H1 (cell line): Measurements from ENCODE around the gene LCE1D. TPM values are rescaled to one million over a fixed set of nuclear protein-coding genes. Genes with fewer than 3 reads are reported as not detected.

Source experiments
- CTCF ChIA-PET: fragments of 300-600 bp; sonication (Branson Sonifier 250); formaldehyde crosslinking; loops from one replicate; lab custom pipeline; 2021; ENCODE audit not compliant: partially characterized antibody; lab: Charles Lee
- POLR2A ChIA-PET: fragments of 300-600 bp; sonication (Branson Sonifier 250); formaldehyde crosslinking; loops from one replicate; lab custom pipeline; 2021; ENCODE audit warnings: inconsistent platforms; ENCODE audit not compliant: partially characterized antibody; lab: Charles Lee
- DNase-seq, 2 experiments: peaks; one replicate each; pipeline versions ENCODE4 v3.0.0 to v3.0.0-alpha.2; 2010 to 2022; ENCODE audit warnings: low spot score in 2 of 2, low read depth in 1 of 2, mixed read lengths in 1 of 2
- FAIRE-seq: peaks from 2 replicates; lab custom pipeline; 2011; peaks lifted over from hg19 to GRCh38; lab: Jason Lieb, UNC
- H2AFZ ChIP-seq: 2 replicates; pipeline ENCODE4 v1.8.1; 2012; ENCODE audit warnings: low read length, inconsistent platforms
- H2AK5ac ChIP-seq: 2 replicates; pipeline ENCODE4 v1.6.1; 2013; ENCODE audit warnings: low read depth, low read length
- H2BK120ac ChIP-seq: replicated peaks from 2 replicates; pipeline ENCODE3; 2013; ENCODE audit warnings: low read depth, low read length, inconsistent platforms
- H2BK12ac ChIP-seq: 2 replicates; pipeline ENCODE4 v1.6.1; 2013; ENCODE audit warnings: low read depth, low read length
- H2BK15ac ChIP-seq: 2 replicates; pipeline ENCODE4 v1.6.1; 2013; ENCODE audit warnings: low read length
- H2BK20ac ChIP-seq: 2 replicates; pipeline ENCODE4 v1.6.1; 2013; ENCODE audit warnings: low read length
- H2BK5ac ChIP-seq: 2 replicates; pipeline ENCODE4 v1.6.1; 2013; ENCODE audit warnings: low read depth, low read length
- H3K14ac ChIP-seq: 2 replicates; pipeline ENCODE4 v1.6.1; 2013; ENCODE audit warnings: inconsistent platforms; ENCODE audit not compliant: insufficient read length
- H3K18ac ChIP-seq: 2 replicates; pipeline ENCODE4 v1.6.1; 2013; ENCODE audit warnings: low read length; ENCODE audit errors: extremely low read depth
- H3K23ac ChIP-seq: 2 replicates; pipeline ENCODE4 v1.6.1; 2013; ENCODE audit warnings: inconsistent platforms; ENCODE audit not compliant: insufficient read length
- H3K23me2 ChIP-seq: 2 replicates; pipeline ENCODE4 v1.6.1; 2013; ENCODE audit warnings: low read depth, low read length
- H3K27ac ChIP-seq: 2 replicates; pipeline ENCODE4 v1.6.1; 2011; ENCODE audit warnings: low read depth, low read length, inconsistent platforms
- H3K27me3 ChIP-seq, 4 experiments: replicated peaks in 1 of 4; 1 replicate in 1 of 4; 2 replicates in 3 of 4; pipeline versions ENCODE4 v1.6.1 to v1.8.1; 2011 to 2013; ENCODE audit warnings: low read length in 3 of 4, mild to moderate bottlenecking in 3 of 4, inconsistent platforms in 2 of 4, mixed read lengths in 2 of 4, moderate library complexity in 1 of 4; ENCODE audit not compliant: control insufficient read depth in 3 of 4, insufficient read depth in 3 of 4; ENCODE audit errors: extremely low read depth in 1 of 4
- H3K36me3 ChIP-seq, 4 experiments: 2 replicates each; pipeline versions ENCODE4 v1.6.1 to v1.8.1; 2011 to 2013; ENCODE audit warnings: mild to moderate bottlenecking in 4 of 4, low read length in 3 of 4, moderate library complexity in 2 of 4, control low read depth in 1 of 4, inconsistent platforms in 1 of 4; ENCODE audit not compliant: insufficient read depth in 4 of 4, control insufficient read depth in 2 of 4
- H3K4ac ChIP-seq: replicated peaks from 2 replicates; pipeline ENCODE3; 2013; ENCODE audit warnings: low read length, low read depth, mixed read lengths, inconsistent platforms; ENCODE audit not compliant: insufficient read length
- H3K4me1 ChIP-seq, 4 experiments: replicated peaks in 1 of 4; 1 replicate in 1 of 4; 2 replicates in 3 of 4; pipeline versions ENCODE4 v1.6.1 to v1.8.1; 2011 to 2013; ENCODE audit warnings: low read length in 3 of 4, inconsistent platforms in 2 of 4, mixed read lengths in 1 of 4; ENCODE audit not compliant: insufficient read depth in 4 of 4, control insufficient read depth in 3 of 4
- H3K4me2 ChIP-seq, 2 experiments: 2 replicates each; pipeline versions ENCODE4 v1.6.1 to v1.8.1; 2011 to 2013; ENCODE audit warnings: low read depth in 2 of 2, low read length in 2 of 2, control low read depth in 1 of 2, inconsistent platforms in 1 of 2, mild to moderate bottlenecking in 1 of 2; ENCODE audit not compliant: insufficient read depth in 1 of 2
- H3K4me3 ChIP-seq, 4 experiments: fragments of 200-600, 300-600 bp in 1 of 4; sonication (generic), shearing (Covaris generic), sonication (Bioruptor Twin) in 1 of 4; 2 replicates each; pipeline versions ENCODE4 v1.5.1 to v1.8.1; 2011 to 2016; ENCODE audit warnings: low read length in 4 of 4, low read depth in 3 of 4, control low read depth in 2 of 4, inconsistent platforms in 2 of 4, mild to moderate bottlenecking in 2 of 4, mixed read lengths in 1 of 4, moderate library complexity in 1 of 4; ENCODE audit not compliant: insufficient read depth in 2 of 4; ENCODE audit errors: extremely low read depth in 1 of 4
- H3K56ac ChIP-seq: replicated peaks from 2 replicates; pipeline ENCODE3; 2013; ENCODE audit warnings: low read depth, mild to moderate bottlenecking, mixed read lengths, low read length, inconsistent platforms; ENCODE audit not compliant: insufficient read length
- H3K79me1 ChIP-seq: 2 replicates; pipeline ENCODE4 v1.6.1; 2013; ENCODE audit warnings: low read depth, low read length, control low read depth
- H3K79me2 ChIP-seq, 2 experiments: 2 replicates each; pipeline versions ENCODE4 v1.6.1 to v1.8.1; 2012 to 2013; ENCODE audit warnings: low read length in 2 of 2, mild to moderate bottlenecking in 2 of 2, inconsistent platforms in 1 of 2; ENCODE audit not compliant: insufficient read depth in 2 of 2, control insufficient read depth in 1 of 2
- H3K9ac ChIP-seq, 4 experiments: replicated peaks in 1 of 4; 1 replicate in 1 of 4; 2 replicates in 3 of 4; pipeline versions ENCODE4 v1.6.1 to v1.8.1; 2011 to 2013; ENCODE audit warnings: low read depth in 3 of 4, low read length in 3 of 4, control low read depth in 2 of 4, mild to moderate bottlenecking in 2 of 4, moderate library complexity in 2 of 4, inconsistent platforms in 1 of 4; ENCODE audit errors: extremely low read depth in 1 of 4
- H3K9me3 ChIP-seq, 2 experiments: 2 replicates each; pipeline versions ENCODE4 v1.6.1 to v1.8.1; 2012 to 2013; ENCODE audit warnings: mild to moderate bottlenecking in 2 of 2, moderate library complexity in 2 of 2, control low read depth in 1 of 2, inconsistent platforms in 1 of 2, low read depth in 1 of 2, low read length in 1 of 2, mixed read lengths in 1 of 2; ENCODE audit not compliant: insufficient read depth in 2 of 2
- H4K20me1 ChIP-seq, 2 experiments: replicated peaks in 1 of 2; 2 replicates each; pipeline versions ENCODE3 to v1.8.1; 2011 to 2013; ENCODE audit warnings: inconsistent platforms in 2 of 2, low read length in 2 of 2, mild to moderate bottlenecking in 1 of 2; ENCODE audit not compliant: insufficient read depth in 2 of 2, control insufficient read depth in 1 of 2
- H4K5ac ChIP-seq: 2 replicates; pipeline ENCODE4 v1.6.1; 2013; ENCODE audit warnings: low read length, low read depth, mixed read lengths, inconsistent platforms; ENCODE audit not compliant: insufficient read length
- H4K8ac ChIP-seq: 2 replicates; pipeline ENCODE4 v1.8.0; 2013; ENCODE audit warnings: mild to moderate bottlenecking, moderate library complexity, low read length, inconsistent platforms; ENCODE audit not compliant: insufficient read depth; ENCODE audit errors: extremely low read depth
- H4K91ac ChIP-seq: replicated peaks from 2 replicates; pipeline ENCODE3; 2013; ENCODE audit warnings: low read length, mixed read lengths, inconsistent platforms; ENCODE audit not compliant: insufficient read length
- BCL11A ChIP-seq, 2 experiments: IDR thresholded peaks; one replicate each; pipeline ENCODE4 v1.6.1; 2011; ENCODE audit warnings: low read depth in 2 of 2, low read length in 2 of 2, mild to moderate bottlenecking in 2 of 2
- EGR1 ChIP-seq: IDR thresholded peaks from 2 replicates; pipeline ENCODE4 v1.6.1; 2011; ENCODE audit warnings: low read depth, low read length, borderline replicate concordance
- FOSL1 ChIP-seq: IDR thresholded peaks from 2 replicates; pipeline ENCODE4 v1.6.1; 2011; ENCODE audit warnings: mild to moderate bottlenecking, low read depth, low read length, moderate library complexity; ENCODE audit not compliant: insufficient read depth
- JUN ChIP-seq: IDR thresholded peaks from 2 replicates; pipeline ENCODE4 v1.6.1; 2011; ENCODE audit warnings: low read depth, mild to moderate bottlenecking, improper control_type of control experiment, low read length
- KDM1A ChIP-seq: fragments of 200-600, 300-600 bp; sonication (generic); IDR thresholded peaks from 2 replicates; pipeline ENCODE4 v1.7.1; 2016; ENCODE audit warnings: mild to moderate bottlenecking, low read length, borderline replicate concordance
- KDM4A ChIP-seq: IDR thresholded peaks from one replicate; pipeline ENCODE4 v1.7.1; 2012; ENCODE audit warnings: low read depth, mild to moderate bottlenecking, moderate library complexity, low read length, inconsistent platforms; ENCODE audit not compliant: severe bottlenecking
- POLR2A ChIP-seq, 2 experiments: IDR thresholded peaks; 1 replicate in 1 of 2; 2 replicates in 1 of 2; pipeline ENCODE4 v1.6.1; 2011; ENCODE audit warnings: low read depth in 2 of 2, low read length in 2 of 2, mild to moderate bottlenecking in 2 of 2; ENCODE audit errors: control extremely low read depth in 1 of 2
- WGBS, 2 experiments: shearing (Covaris generic) in 1 of 2; methylation state at CpG; one replicate each; pipeline versions ENCODE4 v1.1.6 to v1.1.7; 2013 to 2015; ENCODE audit warnings: low lambda C conversion rate in 2 of 2, mixed read lengths in 2 of 2, inconsistent platforms in 1 of 2, low coverage in 1 of 2, missing lambda C conversion rate in 1 of 2; ENCODE audit not compliant: insufficient replicate concordance in 2 of 2, insufficient coverage in 1 of 2, insufficient read length in 1 of 2; ENCODE audit errors: extremely low coverage in 1 of 2, missing lambda C conversion rate in 1 of 2; 5-methylcytosine and 5-hydroxymethylcytosine counted together
- polyA plus RNA-seq, 7 experiments: library from polyadenylated mRNA; depleted of rRNA in 3 of 7; stranded (reverse) in 5 of 7; unstranded in 2 of 7; fragments of >200 nt in 5 of 7; fragments of 200-250 nt in 2 of 7; gene quantifications; 1 replicate in 5 of 7; 2 replicates in 1 of 7; 4 replicates in 1 of 7; pipeline versions ENCODE4 v1.2.1 to v1.2.3, GENCODE V29; 2011 to 2013; ENCODE audit warnings: missing spikeins in 2 of 7, mixed read lengths in 2 of 7
- total RNA-seq: library from RNA; stranded (reverse); fragmentation: NEBNext Ultra II Directional; extraction: Animal tissue kit (Norgen Biotek cat#: 25700); gene quantifications from 2 replicates; pipeline ENCODE4 v1.2.1, GENCODE V29; 2021

Gene LCE1D
- total and polyA plus RNA-seq, 2 of the 8 experiments (the other 6 are each of a cell fraction or from before 2014, with no cell fraction given): not detected

DNA sequence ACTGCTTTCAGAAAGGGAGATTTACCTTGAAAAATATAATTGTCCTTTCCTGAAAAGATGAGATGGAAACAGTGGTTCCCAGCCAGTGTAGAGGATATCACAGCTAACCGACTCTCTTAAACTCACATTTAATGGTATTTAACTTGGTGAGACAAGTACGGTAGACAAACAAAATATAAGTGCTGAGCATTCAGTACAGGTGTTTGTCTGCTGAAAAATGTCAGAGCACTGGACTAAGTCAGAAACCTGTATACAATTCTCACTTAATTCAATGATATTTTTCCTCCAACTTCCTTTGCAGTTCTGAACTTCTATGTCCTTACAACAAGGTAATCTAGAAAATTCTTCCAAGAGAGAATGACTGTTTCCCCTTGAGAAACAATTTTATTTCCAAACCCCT is 15.2 kb downstream of the LCE1D start, which contains the start of gene LCE1B:
LCE1B (plus strand) TSS at position 301 of the 400 bp plus-strand sequence. CDS start 476 bp downstream, outside the sequence.
- ChIA-PET CTCF (no interaction called here), POLR2A (no interaction called here)
- Histone ChIP-seq H2BK120ac (no peak within 1 kb of the TSS), H3K9me3 (peaks cover 51 to 78% of the 10 kb centered on the region in 2 experiments), H2BK12ac (no peak within 1 kb of the TSS), H3K79me2 (no peaks in the 10 kb centered on the region), H3K23me2 (no peaks in the 10 kb centered on the region), H3K14ac (no peak within 1 kb of the TSS), H3K56ac (no peak within 1 kb of the TSS), H4K8ac (no peak within 1 kb of the TSS), H2AK5ac (no peak within 1 kb of the TSS), H4K91ac (no peak within 1 kb of the TSS), H3K27me3 (no peaks in the 10 kb centered on the region), H3K4me2 (no peak within 1 kb of the TSS), H3K9ac (no peak within 1 kb of the TSS), H2BK15ac (no peak within 1 kb of the TSS), H3K4ac (no peak within 1 kb of the TSS), H2BK5ac (no peak within 1 kb of the TSS), H3K36me3 (no peaks in the 10 kb centered on the region), H2BK20ac (no peak within 1 kb of the TSS), H3K4me1 (no peaks in the 10 kb centered on the region), H3K18ac (no peak within 1 kb of the TSS), H4K5ac (no peak within 1 kb of the TSS), H3K4me3 (no peak within 1 kb of the TSS), H3K79me1 (no peaks in the 10 kb centered on the region), H4K20me1 (no peaks in the 10 kb centered on the region), H2AFZ (no peak within 1 kb of the TSS), H3K23ac (no peak within 1 kb of the TSS), H3K27ac (no peak within 1 kb of the TSS)
- no peak for FAIRE-seq
- WGBS, 2 experiments: 84% methylated on average over 2 of the region's 2 CpGs; no CpG with 5 or more reads in 1 of the 2 experiments
- TF ChIP-seq JUN (no peak), KDM4A (no peak), POLR2A (IDR thresholded peaks at IDR 0.05; ENCODE audit: control extremely low read depth in 1 of 2, low read depth in 2 of 2, low read length in 2 of 2) (no peak), BCL11A (IDR thresholded peaks at IDR 0.05; ENCODE audit: low read depth in 2 of 2, low read length in 2 of 2) (no peak), KDM1A (no peak), EGR1 (no peak), FOSL1 (no peak)
- DNase-seq: no peak
